Ishikawa (cell line): Measurements from ENCODE around the gene ABCC3.
A peak's percentile ranks its signal among the peaks of the same experiment; 100 is the strongest.

Experiments used
- CEBPB ChIP-seq: IDR thresholded peaks from 2 replicates; pipeline ENCODE4 v1.6.1; 2012
- CREB1 ChIP-seq: IDR thresholded peaks from 2 replicates; pipeline ENCODE4 v1.6.1; 2012; ENCODE audit warnings: low read depth
- EGR1 ChIP-seq: IDR thresholded peaks from 2 replicates; pipeline ENCODE4 v1.6.1; 2012
- EP300 ChIP-seq: IDR thresholded peaks from 2 replicates; pipeline ENCODE4 v1.6.1; 2012; ENCODE audit warnings: borderline replicate concordance
- FOXM1 ChIP-seq: IDR thresholded peaks from 2 replicates; pipeline ENCODE4 v1.6.1; 2012; ENCODE audit warnings: low read depth, borderline replicate concordance
- NFIC ChIP-seq: IDR thresholded peaks from 2 replicates; pipeline ENCODE4 v1.6.1; 2012
- RAD21 ChIP-seq: IDR thresholded peaks from 2 replicates; pipeline ENCODE4 v1.6.1; 2012; ENCODE audit warnings: low read depth
- TAF1 ChIP-seq: IDR thresholded peaks from 2 replicates; pipeline ENCODE4 v1.6.1; 2012; ENCODE audit warnings: low read depth, mild to moderate bottlenecking
- TCF12 ChIP-seq: IDR thresholded peaks from 2 replicates; pipeline ENCODE4 v1.6.1; 2012; ENCODE audit warnings: low read depth
- TEAD4 ChIP-seq: IDR thresholded peaks from 2 replicates; pipeline ENCODE4 v1.6.1; 2012
- YY1 ChIP-seq: IDR thresholded peaks from 2 replicates; pipeline ENCODE4 v1.6.1; 2012; ENCODE audit warnings: low read depth
- ZBTB7A ChIP-seq: IDR thresholded peaks from 2 replicates; pipeline ENCODE4 v1.6.1; 2012; ENCODE audit warnings: low read depth
- TF ChIP-seq, protein P1 (sequence below): IDR thresholded peaks from 2 replicates; pipeline ENCODE4 v1.6.1; 2012
- TF ChIP-seq, protein P2 (sequence below): IDR thresholded peaks from 2 replicates; pipeline ENCODE4 v1.6.1; 2012; ENCODE audit warnings: low read depth, mild to moderate bottlenecking
- TF ChIP-seq, protein P3 (sequence below): IDR thresholded peaks from 2 replicates; pipeline ENCODE4 v1.6.1; 2012

ABCC3 gene

DNA sequence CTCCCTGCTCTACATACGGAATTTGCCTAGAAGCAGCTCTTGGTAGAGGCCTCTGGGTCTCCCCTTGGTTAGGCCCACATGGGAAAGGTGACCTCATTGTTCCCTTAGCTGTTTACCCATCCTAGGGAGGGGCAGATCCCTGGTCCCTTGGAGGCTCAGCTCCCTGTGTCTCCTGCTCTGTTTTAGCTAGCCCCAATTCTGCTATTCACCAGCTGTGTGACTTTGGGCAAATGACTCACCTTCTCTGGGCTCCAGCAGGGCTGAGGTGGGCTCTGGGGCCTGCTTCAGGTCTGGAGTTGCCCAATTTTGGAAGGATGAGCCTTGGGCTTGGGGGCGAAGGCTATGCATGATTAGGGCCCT, 3.9 kb downstream of the ABCC3 start:
- TF ChIP-seq, protein P1, sequence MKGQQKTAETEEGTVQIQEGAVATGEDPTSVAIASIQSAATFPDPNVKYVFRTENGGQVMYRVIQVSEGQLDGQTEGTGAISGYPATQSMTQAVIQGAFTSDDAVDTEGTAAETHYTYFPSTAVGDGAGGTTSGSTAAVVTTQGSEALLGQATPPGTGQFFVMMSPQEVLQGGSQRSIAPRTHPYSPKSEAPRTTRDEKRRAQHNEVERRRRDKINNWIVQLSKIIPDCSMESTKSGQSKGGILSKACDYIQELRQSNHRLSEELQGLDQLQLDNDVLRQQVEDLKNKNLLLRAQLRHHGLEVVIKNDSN, result no peak
- TF ChIP-seq EP300, result no peak

DNA sequence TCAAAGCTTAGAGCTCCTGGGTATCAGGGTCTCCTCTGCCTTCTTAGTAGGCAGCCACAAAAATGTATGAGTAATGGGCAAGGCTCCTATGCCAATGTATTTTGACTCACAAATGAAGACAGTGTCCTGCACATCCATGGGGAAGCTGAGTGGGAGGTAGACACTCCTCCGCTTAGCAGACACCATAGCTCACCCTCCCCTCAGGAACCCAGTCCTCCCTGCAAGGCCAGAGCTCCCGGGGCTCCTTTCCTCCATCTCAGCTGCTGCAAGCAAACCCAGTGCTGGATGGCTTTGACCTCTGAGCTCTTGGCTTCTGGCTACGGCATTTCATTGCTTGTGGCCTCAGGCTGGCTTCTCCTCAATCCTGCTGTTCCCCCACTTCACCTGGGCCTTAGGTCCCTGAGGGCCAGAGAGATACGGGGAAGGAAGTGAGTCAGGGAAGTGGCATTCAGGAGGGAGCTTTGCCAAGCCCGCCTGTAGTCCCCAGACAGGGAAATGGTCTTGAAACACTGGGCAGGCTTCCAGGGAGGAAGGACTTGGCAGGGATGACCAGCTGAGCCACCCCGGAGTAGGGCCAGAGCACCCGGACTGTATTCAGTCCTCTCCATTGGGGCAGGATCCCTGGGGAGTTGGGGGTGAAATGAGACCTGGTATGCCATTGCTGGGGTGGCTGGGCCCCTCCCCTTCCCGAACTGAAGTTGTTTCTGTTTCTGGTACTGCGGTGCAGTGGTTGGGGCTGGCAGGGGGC, 4.5 kb downstream of the ABCC3 start:
- TF ChIP-seq, protein P1, result no peak; the same call in 1 of the 2 replicates
- peak; percentile 95 for TF ChIP-seq EP300
- TF ChIP-seq, protein P2, sequence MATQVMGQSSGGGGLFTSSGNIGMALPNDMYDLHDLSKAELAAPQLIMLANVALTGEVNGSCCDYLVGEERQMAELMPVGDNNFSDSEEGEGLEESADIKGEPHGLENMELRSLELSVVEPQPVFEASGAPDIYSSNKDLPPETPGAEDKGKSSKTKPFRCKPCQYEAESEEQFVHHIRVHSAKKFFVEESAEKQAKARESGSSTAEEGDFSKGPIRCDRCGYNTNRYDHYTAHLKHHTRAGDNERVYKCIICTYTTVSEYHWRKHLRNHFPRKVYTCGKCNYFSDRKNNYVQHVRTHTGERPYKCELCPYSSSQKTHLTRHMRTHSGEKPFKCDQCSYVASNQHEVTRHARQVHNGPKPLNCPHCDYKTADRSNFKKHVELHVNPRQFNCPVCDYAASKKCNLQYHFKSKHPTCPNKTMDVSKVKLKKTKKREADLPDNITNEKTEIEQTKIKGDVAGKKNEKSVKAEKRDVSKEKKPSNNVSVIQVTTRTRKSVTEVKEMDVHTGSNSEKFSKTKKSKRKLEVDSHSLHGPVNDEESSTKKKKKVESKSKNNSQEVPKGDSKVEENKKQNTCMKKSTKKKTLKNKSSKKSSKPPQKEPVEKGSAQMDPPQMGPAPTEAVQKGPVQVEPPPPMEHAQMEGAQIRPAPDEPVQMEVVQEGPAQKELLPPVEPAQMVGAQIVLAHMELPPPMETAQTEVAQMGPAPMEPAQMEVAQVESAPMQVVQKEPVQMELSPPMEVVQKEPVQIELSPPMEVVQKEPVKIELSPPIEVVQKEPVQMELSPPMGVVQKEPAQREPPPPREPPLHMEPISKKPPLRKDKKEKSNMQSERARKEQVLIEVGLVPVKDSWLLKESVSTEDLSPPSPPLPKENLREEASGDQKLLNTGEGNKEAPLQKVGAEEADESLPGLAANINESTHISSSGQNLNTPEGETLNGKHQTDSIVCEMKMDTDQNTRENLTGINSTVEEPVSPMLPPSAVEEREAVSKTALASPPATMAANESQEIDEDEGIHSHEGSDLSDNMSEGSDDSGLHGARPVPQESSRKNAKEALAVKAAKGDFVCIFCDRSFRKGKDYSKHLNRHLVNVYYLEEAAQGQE, result no peak
- TF ChIP-seq FOXM1, result peak; percentile 91
- no peak; the same call in none of the 2 replicates for TF ChIP-seq ZBTB7A
- TF ChIP-seq, protein P3, sequence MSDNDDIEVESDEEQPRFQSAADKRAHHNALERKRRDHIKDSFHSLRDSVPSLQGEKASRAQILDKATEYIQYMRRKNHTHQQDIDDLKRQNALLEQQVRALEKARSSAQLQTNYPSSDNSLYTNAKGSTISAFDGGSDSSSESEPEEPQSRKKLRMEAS, result peak; percentile 68
- no peak for TF ChIP-seq CREB1
- peak; percentile 94 for TF ChIP-seq TEAD4
- no peak for TF ChIP-seq RAD21
- peak; percentile 100 for TF ChIP-seq NFIC
- peak; percentile 50; the same call in 1 of the 2 replicates for TF ChIP-seq CEBPB
- peak; percentile 35; the same call in 1 of the 2 replicates for TF ChIP-seq TAF1
- peak; percentile 99 for TF ChIP-seq TCF12
- no peak for TF ChIP-seq EGR1
- 0 out of 2 replicates have a peak, but pooled peaks have one; percentile 63 for TF ChIP-seq YY1

DNA sequence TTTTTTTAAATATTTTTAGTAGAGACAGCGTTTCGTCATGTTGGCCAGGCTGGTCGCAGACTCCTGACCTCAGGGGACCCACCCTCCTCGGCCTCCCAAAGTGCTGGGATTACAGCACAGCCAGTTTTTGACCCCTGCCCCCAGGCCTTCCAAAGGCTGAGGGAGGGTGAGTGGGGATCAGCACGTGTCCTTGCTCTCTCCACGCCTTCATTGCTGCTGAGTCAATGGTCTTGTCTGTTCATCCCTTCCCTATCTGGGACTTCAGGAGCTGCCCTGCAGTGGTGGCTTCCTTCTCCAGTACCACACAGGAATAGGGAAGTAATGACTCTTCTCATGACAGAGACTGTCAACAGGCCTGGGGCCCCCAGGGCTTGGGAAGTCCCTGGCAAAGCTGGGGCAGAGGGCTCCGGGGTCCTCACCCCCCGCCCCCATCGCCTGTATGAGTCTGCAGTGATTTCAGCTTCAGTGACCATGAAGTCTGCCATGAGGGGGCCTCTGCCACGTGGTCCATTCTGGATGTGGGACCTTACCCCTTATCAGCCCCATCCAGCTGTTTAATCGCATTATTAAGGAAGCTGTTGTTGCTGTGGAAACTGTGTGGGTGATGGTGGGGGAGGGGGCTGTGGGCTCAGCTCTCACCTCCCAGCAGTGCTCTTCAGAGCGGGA, 6.1 kb downstream of the ABCC3 start:
- TF ChIP-seq RAD21 (no peak), TCF12 (no peak), CREB1 (no peak), YY1 (no peak), EGR1 (no peak), EP300 (no peak), ZBTB7A (peak; percentile 62; the same call in 1 of the 2 replicates)
- TF ChIP-seq, protein P3, result peak; percentile 13; the same call in 1 of the 2 replicates

DNA sequence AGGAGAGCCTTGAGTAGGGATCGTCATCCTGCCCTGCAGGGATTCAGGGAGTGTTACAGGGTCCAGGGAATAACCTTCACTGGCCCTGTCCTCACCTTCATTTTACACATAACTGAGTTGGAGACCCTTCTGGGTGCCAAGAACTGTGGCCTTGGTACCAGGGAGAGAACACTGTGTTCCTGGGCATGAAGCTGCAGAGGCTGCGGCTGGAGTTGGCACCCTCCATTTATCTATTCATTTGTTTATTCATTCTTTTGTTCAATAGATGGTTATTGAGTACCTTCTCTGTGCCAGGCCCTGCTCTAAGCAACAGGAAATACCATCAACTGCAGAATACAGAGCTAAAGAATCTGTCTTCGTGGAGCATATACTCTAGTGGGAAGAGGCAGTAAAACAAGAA, 6.7 kb downstream of the ABCC3 start:
- TF ChIP-seq TAF1 (no peak), RAD21 (no peak), TCF12 (no peak), FOXM1 (no peak), YY1 (no peak), NFIC (no peak), TEAD4 (no peak)
- TF ChIP-seq, protein P3, result no peak
- TF ChIP-seq, protein P2, result no peak

DNA sequence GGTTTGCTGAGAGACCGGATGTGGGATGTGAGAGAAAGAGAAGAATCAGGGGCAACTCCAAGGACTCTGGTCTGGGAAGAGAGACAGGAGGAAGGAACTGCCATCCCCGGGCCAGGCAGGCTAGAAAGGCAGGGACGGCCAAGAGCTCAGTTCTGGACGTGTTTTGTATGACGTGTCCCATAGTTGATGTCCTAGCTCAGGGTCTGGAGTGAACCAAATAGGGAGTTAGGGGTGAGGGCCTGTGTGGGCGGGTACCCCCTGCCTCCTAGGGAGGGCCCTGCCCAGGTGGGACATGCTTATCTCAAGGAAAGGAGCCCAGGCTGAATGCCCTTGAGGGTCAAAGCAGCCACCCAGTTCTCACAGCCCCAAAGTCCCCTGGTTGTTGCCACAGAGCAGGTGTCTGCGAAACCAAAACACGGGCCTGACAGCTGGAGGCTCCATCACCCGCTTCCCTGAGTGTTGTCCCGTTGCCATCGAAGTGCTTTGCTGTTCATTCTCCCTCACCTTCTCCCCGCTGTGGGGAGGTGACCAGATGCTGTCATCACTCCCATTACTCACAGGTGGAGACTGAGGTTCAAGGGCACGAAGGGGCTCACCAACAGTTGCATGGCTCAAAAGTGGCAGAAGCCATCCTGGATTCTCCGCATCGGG, 7.5 kb downstream of the ABCC3 start:
- TF ChIP-seq CREB1, result no peak
- no peak for TF ChIP-seq TCF12
- no peak for TF ChIP-seq CEBPB
- no peak for TF ChIP-seq RAD21
- no peak for TF ChIP-seq YY1
- no peak for TF ChIP-seq EGR1
- no peak for TF ChIP-seq TEAD4
- TF ChIP-seq ZBTB7A, result no peak
- TF ChIP-seq, protein P3, result no peak
